Left lung (tissue), 10 donors: ENCODE results near the gene PPFIBP2. TPM values are rescaled to one million over a fixed set of nuclear protein-coding genes. Genes with fewer than 3 reads are reported as not detected.

Source experiments
- ATAC-seq: fragments of 200-7000 bp; cut with Tn5 transposase; one replicate; pipeline ENCODE4 v1.9.1; 2020; ENCODE audit warnings: moderate library complexity
- DNase-seq, 4 donors: peaks; one replicate each; pipeline ENCODE4 v3.0.0-alpha.2; 2013 to 2020
- H3K27ac ChIP-seq, 2 donors: fragments of 200-600 bp; sonication (generic) in 1 of 2; one replicate each; pipeline versions ENCODE4 v1.5.0 to v1.8.0; 2020 to 2021
- H3K27me3 ChIP-seq, 2 donors: fragments of 200-600 bp; sonication (generic) in 1 of 2; one replicate each; pipeline versions ENCODE4 v1.5.0 to v1.8.0; 2020 to 2021
- H3K36me3 ChIP-seq, 2 donors: fragments of 200-600 bp; sonication (generic) in 1 of 2; one replicate each; pipeline versions ENCODE4 v1.5.0 to v1.8.0; 2020 to 2021
- H3K4me1 ChIP-seq, 2 donors: fragments of 200-600 bp; one replicate each; pipeline ENCODE4 v1.8.0; 2021
- H3K4me3 ChIP-seq, 2 donors: fragments of 200-600 bp; sonication (generic) in 1 of 2; one replicate each; pipeline versions ENCODE4 v1.5.0 to v1.8.0; 2020 to 2021; ENCODE audit warnings: mild to moderate bottlenecking in 1 of 2
- H3K9me3 ChIP-seq, 2 donors: fragments of 200-600 bp; sonication (generic) in 1 of 2; one replicate each; pipeline versions ENCODE4 v1.5.0 to v1.8.0; 2020 to 2021
- intact Hi-C, 2 donors: fragments of 100-400 bp; cut with DNase I; formaldehyde crosslinking; loops; one replicate each; pipeline versions ENCODE4 v1.11.2 to v1.14.2; 2022
- polyA plus RNA-seq, 6 donors: library from polyadenylated mRNA; unstranded; fragments of 120-200 nt; gene quantifications; one replicate each; pipeline ENCODE4 v1.2.1, GENCODE V29; 2013; ENCODE audit not compliant: insufficient read length in 6 of 6
- total RNA-seq, 2 donors: library from RNA; stranded (reverse); fragmentation: NEBNext Ultra II Directional; extraction: Animal tissue kit (Norgen Biotek cat#: 25700); gene quantifications; one replicate each; pipeline ENCODE4 v1.2.1, GENCODE V29; 2021
- TF ChIP-seq, protein P1 (sequence below), 2 donors: fragments of 200-600 bp; sonication (generic) in 1 of 2; IDR thresholded peaks; one replicate each; pipeline versions ENCODE4 v1.5.0 to v1.8.0; 2021; ENCODE audit warnings: antibody characterized with exemption in 2 of 2
- donor health status: DM: no; HTN: yes; CAD: no.
- donor health status: DM: no; HTN: no; CAD: no.

The PPFIBP2 gene
- total and polyA plus RNA-seq, 8 donors: 18.7 to 48.7 (median 37.3) TPM

- ATAC-seq (no peak), DNase-seq (no peak)
- no peaks in the 10 kb centered on the region for H3K4me1 ChIP-seq
- H3K9me3 ChIP-seq: no peaks in the 10 kb centered on the region
- no peak overlapping the region for H3K4me3 ChIP-seq
- no peak overlapping the region for H3K27ac ChIP-seq
- H3K27me3 ChIP-seq: no peaks in the 10 kb centered on the region
- intact Hi-C loops: no loop called here
- TF ChIP-seq, protein P1, sequence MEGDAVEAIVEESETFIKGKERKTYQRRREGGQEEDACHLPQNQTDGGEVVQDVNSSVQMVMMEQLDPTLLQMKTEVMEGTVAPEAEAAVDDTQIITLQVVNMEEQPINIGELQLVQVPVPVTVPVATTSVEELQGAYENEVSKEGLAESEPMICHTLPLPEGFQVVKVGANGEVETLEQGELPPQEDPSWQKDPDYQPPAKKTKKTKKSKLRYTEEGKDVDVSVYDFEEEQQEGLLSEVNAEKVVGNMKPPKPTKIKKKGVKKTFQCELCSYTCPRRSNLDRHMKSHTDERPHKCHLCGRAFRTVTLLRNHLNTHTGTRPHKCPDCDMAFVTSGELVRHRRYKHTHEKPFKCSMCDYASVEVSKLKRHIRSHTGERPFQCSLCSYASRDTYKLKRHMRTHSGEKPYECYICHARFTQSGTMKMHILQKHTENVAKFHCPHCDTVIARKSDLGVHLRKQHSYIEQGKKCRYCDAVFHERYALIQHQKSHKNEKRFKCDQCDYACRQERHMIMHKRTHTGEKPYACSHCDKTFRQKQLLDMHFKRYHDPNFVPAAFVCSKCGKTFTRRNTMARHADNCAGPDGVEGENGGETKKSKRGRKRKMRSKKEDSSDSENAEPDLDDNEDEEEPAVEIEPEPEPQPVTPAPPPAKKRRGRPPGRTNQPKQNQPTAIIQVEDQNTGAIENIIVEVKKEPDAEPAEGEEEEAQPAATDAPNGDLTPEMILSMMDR (IDR thresholded peaks at IDR 0.05): no peak
- H3K36me3 ChIP-seq: peaks cover 0 to 6% of the 10 kb centered on the region in 2 donors
Observed at GRCh38 chr11:7617032-7617431, 103.2 kb downstream of the PPFIBP2 start.

- no peak overlapping the region for H3K4me3 ChIP-seq
- DNase-seq (no peak), ATAC-seq (no peak)
- H3K27me3 ChIP-seq: no peaks in the 10 kb centered on the region
- H3K36me3 ChIP-seq: peaks cover 0 to 16% of the 10 kb centered on the region in 2 donors
- H3K4me1 ChIP-seq: no peaks in the 10 kb centered on the region
- no peaks in the 10 kb centered on the region for H3K9me3 ChIP-seq
- intact Hi-C loops: no loop called here
- no peak overlapping the region for H3K27ac ChIP-seq
- TF ChIP-seq, protein P1 (IDR thresholded peaks at IDR 0.05): no peak
Observed at GRCh38 chr11:7619322-7619721, 105.5 kb downstream of the PPFIBP2 start.

DNA sequence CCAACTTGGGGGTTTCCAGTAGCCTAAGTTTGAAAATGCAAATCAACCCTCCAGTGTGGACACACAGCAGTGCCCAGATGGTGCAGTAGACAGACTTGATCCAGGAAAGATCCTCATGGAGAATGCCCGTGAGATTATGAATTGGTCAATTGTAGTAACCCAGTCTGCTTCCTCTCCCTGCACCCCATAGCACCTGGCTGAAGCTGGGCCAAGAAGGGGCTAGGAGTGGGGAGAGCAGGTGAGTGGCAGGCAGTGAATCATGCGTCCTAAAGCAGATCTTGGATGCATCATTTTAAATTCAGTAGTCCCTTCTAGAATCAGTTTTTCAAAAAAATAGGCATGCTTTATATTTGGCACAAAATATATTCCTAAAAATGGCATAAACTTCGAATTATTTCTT is 107.3 kb downstream of the PPFIBP2 start:
- no peak for DNase-seq
- no peak overlapping the region for H3K27ac ChIP-seq
- no peaks in the 10 kb centered on the region for H3K4me1 ChIP-seq
- intact Hi-C loops: no loop called here
- TF ChIP-seq, protein P1 (IDR thresholded peaks at IDR 0.05): no peak
- H3K9me3 ChIP-seq: no peaks in the 10 kb centered on the region
- peaks cover 0 to 16% of the 10 kb centered on the region in 2 donors for H3K36me3 ChIP-seq
- H3K27me3 ChIP-seq: no peaks in the 10 kb centered on the region
- no peak overlapping the region for H3K4me3 ChIP-seq
- ATAC-seq: no peak

- Histone ChIP-seq H3K27ac (no peak overlapping the region), H3K27me3 (no peaks in the 10 kb centered on the region), H3K4me1 (no peaks in the 10 kb centered on the region), H3K36me3 (peaks cover 0 to 16% of the 10 kb centered on the region in 2 donors), H3K4me3 (no peak overlapping the region), H3K9me3 (no peaks in the 10 kb centered on the region)
- intact Hi-C loops: no loop called here
- no peak for DNase-seq
- TF ChIP-seq, protein P1 (IDR thresholded peaks at IDR 0.05): no peak
- no peak for ATAC-seq
Observed at GRCh38 chr11:7621554-7621953, 107.8 kb downstream of the PPFIBP2 start.

DNA sequence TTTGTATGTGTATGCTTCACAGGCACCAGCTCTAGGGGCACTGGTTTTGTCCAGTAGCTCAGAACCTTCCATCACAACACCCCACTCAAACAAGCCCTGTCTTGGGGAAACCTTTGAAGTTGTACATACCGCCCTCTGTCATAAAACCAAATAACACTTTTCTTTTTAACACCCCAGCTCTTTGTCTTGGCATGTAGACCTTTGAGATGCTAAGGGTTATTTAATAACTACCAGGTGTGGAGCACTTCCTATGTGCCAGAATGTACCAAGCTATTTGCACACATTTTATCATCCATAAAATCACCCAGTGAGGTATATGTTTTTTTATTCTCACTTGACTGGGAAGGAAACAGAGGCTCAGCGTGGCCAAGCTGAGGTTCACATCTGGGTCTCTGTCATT is 108.9 kb downstream of the PPFIBP2 start:
- no peaks in the 10 kb centered on the region for H3K9me3 ChIP-seq
- H3K4me3 ChIP-seq: no peak overlapping the region
- DNase-seq (no peak), ATAC-seq (no peak)
- TF ChIP-seq, protein P1 (IDR thresholded peaks at IDR 0.05): no peak
- peaks cover 0 to 10% of the 10 kb centered on the region in 2 donors for H3K36me3 ChIP-seq
- no peak overlapping the region for H3K27ac ChIP-seq
- H3K4me1 ChIP-seq: no peaks in the 10 kb centered on the region
- intact Hi-C loops: no loop called here
- no peaks in the 10 kb centered on the region for H3K27me3 ChIP-seq
